WTC11 (cell line): ENCODE measurements around the gene HIP1R.

Experiments
- CTCF ChIP-seq: fragments of 200-600 bp; IDR thresholded peaks from 2 replicates; pipeline ENCODE4 v1.8.0; 2022; ENCODE audit warnings: antibody characterized with exemption
- ELF4 ChIP-seq: sonication (generic); formaldehyde crosslinking; IDR thresholded peaks from 2 replicates; pipeline ENCODE4 v1.8.1; 2022; ENCODE audit warnings: low read depth, mild to moderate bottlenecking, moderate library complexity, missing genetic modification reagents
- FOXK1 ChIP-seq: sonication (generic); formaldehyde crosslinking; IDR thresholded peaks from 2 replicates; pipeline ENCODE4 v1.8.0; 2022; ENCODE audit warnings: mild to moderate bottlenecking, moderate library complexity, missing genetic modification reagents
- JUN ChIP-seq: sonication (generic); formaldehyde crosslinking; IDR thresholded peaks from 2 replicates; pipeline ENCODE4 v1.8.0; 2023; ENCODE audit warnings: mild to moderate bottlenecking, missing genetic modification reagents
- NR2C2 ChIP-seq: sonication (generic); formaldehyde crosslinking; IDR thresholded peaks from 2 replicates; pipeline ENCODE4 v1.8.0; 2022; ENCODE audit warnings: mild to moderate bottlenecking, missing genetic modification reagents
- USF1 ChIP-seq: sonication (generic); formaldehyde crosslinking; IDR thresholded peaks from 2 replicates; pipeline ENCODE4 v1.8.0; 2022; ENCODE audit warnings: mild to moderate bottlenecking, missing genetic modification reagents

GRCh38 chr12:122865268-122866231 is 30.3 kb downstream of the HIP1R start:
- TF ChIP-seq NR2C2, result no peak
- no peak for TF ChIP-seq USF1 (CRISPR knock-in tag)
- no peak for TF ChIP-seq ELF4
- no peak for TF ChIP-seq CTCF
- TF ChIP-seq JUN (CRISPR knock-in tag), result no peak
- TF ChIP-seq FOXK1, result no peak
